ENCODE data around the gene INO80E.

INO80E gene

GRCh38 chr16:29978081-29978480 lies 18.0 kb upstream of the INO80E start:
- ATAC-seq: no peak
- TF ChIP-seq BACH2 (CRISPR knock-in tag; IDR thresholded peaks at IDR 0.05; ENCODE audit: borderline replicate concordance): no peak

GRCh38 chr16:29978564-29979270 lies 17.3 kb upstream of the INO80E start:
- TF ChIP-seq ISL1 (CRISPR knock-in tag; IDR thresholded peaks at IDR 0.05) (no peak), BACH2 (CRISPR knock-in tag; IDR thresholded peaks at IDR 0.05; ENCODE audit: borderline replicate concordance) (no peak), ZNF8 (CRISPR knock-in tag; IDR thresholded peaks at IDR 0.05) (no peak), ESRRG (CRISPR knock-in tag; IDR thresholded peaks at IDR 0.05) (no peak), GLIS3 (CRISPR knock-in tag; IDR thresholded peaks at IDR 0.05) (no peak)
- ATAC-seq: no peak

GRCh38 chr16:29982560-29983419 lies 13.3 kb upstream of the INO80E start:
- no peak for ATAC-seq
- no peak for TF ChIP-seq OSR1 (CRISPR knock-in tag; IDR thresholded peaks at IDR 0.05)
- no peak for TF ChIP-seq ZC3H10 (CRISPR knock-in tag; IDR thresholded peaks at IDR 0.05)
- no peak for TF ChIP-seq TCF4 (CRISPR knock-in tag; IDR thresholded peaks at IDR 0.05; ENCODE audit: borderline replicate concordance)
- no peak for TF ChIP-seq ESRRG (CRISPR knock-in tag; IDR thresholded peaks at IDR 0.05)
- TF ChIP-seq PATZ1 (CRISPR knock-in tag; IDR thresholded peaks at IDR 0.05; ENCODE audit: borderline replicate concordance): no peak
- no peak for TF ChIP-seq PPARA (CRISPR knock-in tag; IDR thresholded peaks at IDR 0.05; ENCODE audit: borderline replicate concordance)
- no peak for TF ChIP-seq POU6F1 (CRISPR knock-in tag; IDR thresholded peaks at IDR 0.05; ENCODE audit: borderline replicate concordance, low read depth)
- TF ChIP-seq ZFP3 (CRISPR knock-in tag; IDR thresholded peaks at IDR 0.05): no peak

GRCh38 chr16:29983420-29984136 lies 12.5 kb upstream of the INO80E start:
- ATAC-seq: no peak
- no peak for TF ChIP-seq TSHZ2 (CRISPR knock-in tag; IDR thresholded peaks at IDR 0.05)
- no peak for TF ChIP-seq GLIS3 (CRISPR knock-in tag; IDR thresholded peaks at IDR 0.05)
- no peak for TF ChIP-seq ZFP30 (CRISPR knock-in tag; IDR thresholded peaks at IDR 0.05)
- no peak for TF ChIP-seq ZNF565 (CRISPR knock-in tag; conservative IDR thresholded peaks at IDR 0.05; ENCODE audit: low read depth)
- TF ChIP-seq CREB5 (CRISPR knock-in tag; IDR thresholded peaks at IDR 0.05; ENCODE audit: low read depth): no peak
- no peak for TF ChIP-seq BACH2 (CRISPR knock-in tag; IDR thresholded peaks at IDR 0.05; ENCODE audit: borderline replicate concordance)
- TF ChIP-seq ARNTL (CRISPR knock-in tag; IDR thresholded peaks at IDR 0.05; ENCODE audit: borderline replicate concordance, low read depth): no peak
- TF ChIP-seq TCF4 (CRISPR knock-in tag; IDR thresholded peaks at IDR 0.05; ENCODE audit: borderline replicate concordance): no peak
- TF ChIP-seq ZFP3 (CRISPR knock-in tag; IDR thresholded peaks at IDR 0.05): no peak
- TF ChIP-seq ZNF8 (CRISPR knock-in tag; IDR thresholded peaks at IDR 0.05): no peak
- no peak for TF ChIP-seq RARB (CRISPR knock-in tag; IDR thresholded peaks at IDR 0.05)
- no peak for TF ChIP-seq ESRRG (CRISPR knock-in tag; IDR thresholded peaks at IDR 0.05)
- no peak for TF ChIP-seq ZC3H10 (CRISPR knock-in tag; IDR thresholded peaks at IDR 0.05)
- no peak for TF ChIP-seq POU6F1 (CRISPR knock-in tag; IDR thresholded peaks at IDR 0.05; ENCODE audit: borderline replicate concordance, low read depth)
- TF ChIP-seq ISL1 (CRISPR knock-in tag; IDR thresholded peaks at IDR 0.05): no peak
- no peak for TF ChIP-seq PATZ1 (CRISPR knock-in tag; IDR thresholded peaks at IDR 0.05; ENCODE audit: borderline replicate concordance)
